GM19193 (cell line): Measurements from ENCODE around the gene PRR7.

Source experiments
- POLR2A ChIP-seq: IDR thresholded peaks from 4 replicates; pipeline ENCODE4 v1.6.1; 2011; ENCODE audit not compliant: insufficient read depth, insufficient read length; ENCODE audit errors: extremely low read depth

The PRR7 gene

DNA sequence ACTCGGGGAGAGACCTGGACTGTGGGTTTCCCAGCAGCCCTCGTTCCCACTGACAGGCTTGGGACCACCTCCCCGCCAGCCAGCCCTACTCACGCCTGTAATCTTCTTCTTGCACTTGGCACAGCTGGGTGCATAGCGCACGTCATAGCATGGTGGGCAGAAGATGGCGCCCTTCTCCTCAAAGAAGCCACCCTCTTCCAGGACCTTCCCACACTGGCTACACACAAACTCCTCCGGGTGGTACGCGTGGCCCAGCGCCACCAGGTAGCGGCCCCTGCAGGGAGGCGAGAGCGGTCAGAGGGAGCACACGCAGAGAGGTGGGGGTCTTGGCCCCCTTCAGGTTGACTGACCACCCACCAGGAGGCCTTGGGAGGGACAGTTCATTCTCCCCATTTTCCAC lies 41.4 kb downstream of the PRR7 start:
- no peak for TF ChIP-seq POLR2A

GRCh38 chr5:177489119-177489716 lies 42.6 kb downstream of the PRR7 start:
- TF ChIP-seq POLR2A = no peak

DNA sequence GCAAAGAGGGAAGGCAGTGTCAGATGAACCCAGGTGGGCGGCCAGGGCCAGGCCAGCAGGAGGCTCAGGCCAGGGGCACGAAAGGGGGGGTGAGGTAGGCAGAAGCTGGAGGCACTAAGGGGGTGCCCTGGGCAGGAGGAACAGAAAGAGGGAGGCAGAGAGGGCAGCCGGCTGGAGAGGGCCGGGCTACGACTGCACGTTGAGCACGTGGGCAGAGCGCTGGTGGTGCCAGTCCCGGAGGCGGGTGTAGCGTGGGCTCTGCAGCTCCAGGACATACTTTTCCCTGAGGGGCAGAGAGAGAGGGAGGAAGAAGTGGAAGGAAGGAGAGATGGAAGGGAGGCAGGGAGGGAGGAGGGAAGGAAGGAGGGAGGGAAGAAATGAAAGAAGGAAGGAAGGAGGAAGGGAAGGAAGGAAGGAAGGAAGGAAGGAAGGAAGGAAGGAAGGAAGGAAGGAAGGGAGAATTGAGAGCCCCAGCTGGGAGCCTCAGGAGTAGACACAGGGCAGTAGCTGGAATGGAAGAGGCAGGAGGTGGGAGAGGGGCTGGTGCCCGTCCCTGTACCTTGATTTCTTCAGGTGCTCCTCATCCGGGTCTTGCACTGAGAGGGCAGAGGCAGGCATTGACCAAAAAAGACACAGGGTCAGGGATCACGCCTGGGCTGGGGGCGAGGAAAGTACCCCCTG lies 43.8 kb downstream of the PRR7 start:
- no peak for TF ChIP-seq POLR2A

DNA sequence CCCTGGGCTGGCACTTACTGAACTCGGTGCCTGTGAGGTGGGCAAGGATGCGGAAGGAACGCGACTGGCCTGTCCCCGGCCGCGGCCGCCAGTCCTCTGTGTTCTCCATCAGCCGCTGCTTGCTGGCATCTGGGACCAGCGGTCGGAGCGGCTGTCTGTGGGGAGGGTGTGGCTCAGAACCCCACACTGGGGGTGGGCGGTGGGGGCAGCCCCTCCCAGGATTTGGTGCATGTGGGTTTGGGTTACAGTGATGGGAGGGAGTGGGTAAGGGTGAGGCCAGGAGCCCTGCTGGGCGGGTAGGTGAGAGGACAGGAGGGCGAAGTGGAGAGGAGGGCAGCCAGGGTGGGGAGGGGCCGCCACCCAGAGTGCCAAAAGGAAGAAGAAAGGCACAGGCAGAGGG lies 44.4 kb downstream of the PRR7 start:
- no peak for TF ChIP-seq POLR2A

GRCh38 chr5:177491429-177491945 lies 44.9 kb downstream of the PRR7 start:
- TF ChIP-seq POLR2A = no peak

- no peak for TF ChIP-seq POLR2A
These were observed 45.6 kb downstream of the PRR7 start for GRCh38 chr5:177491983-177492746.

DNA sequence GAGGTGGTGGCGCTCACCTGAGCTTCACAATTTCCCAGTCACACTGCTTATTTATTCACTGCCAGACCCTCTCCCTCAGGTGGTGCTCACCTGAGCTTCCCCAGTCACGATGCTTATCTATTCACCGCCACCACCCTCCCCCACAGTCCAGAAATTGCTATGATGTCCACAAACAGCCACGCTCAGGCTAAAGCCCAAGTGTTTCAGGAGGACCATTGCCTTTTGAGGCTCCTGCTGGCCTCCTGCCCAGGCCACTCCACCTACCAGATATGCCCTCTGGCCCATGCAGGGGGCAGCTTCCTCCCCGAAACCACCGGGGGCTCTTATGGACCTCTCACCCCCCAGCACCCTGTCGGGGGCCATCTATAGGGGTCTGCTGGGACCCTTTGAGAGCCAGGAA lies 46.2 kb downstream of the PRR7 start:
- TF ChIP-seq POLR2A = no peak

GRCh38 chr5:177493795-177494345 lies 47.3 kb downstream of the PRR7 start:
- TF ChIP-seq POLR2A = no peak

- TF ChIP-seq POLR2A = no peak
These were observed 48.0 kb downstream of the PRR7 start for GRCh38 chr5:177494346-177495195.

- no peak for TF ChIP-seq POLR2A
These were observed 48.8 kb downstream of the PRR7 start for GRCh38 chr5:177495243-177496060.

DNA sequence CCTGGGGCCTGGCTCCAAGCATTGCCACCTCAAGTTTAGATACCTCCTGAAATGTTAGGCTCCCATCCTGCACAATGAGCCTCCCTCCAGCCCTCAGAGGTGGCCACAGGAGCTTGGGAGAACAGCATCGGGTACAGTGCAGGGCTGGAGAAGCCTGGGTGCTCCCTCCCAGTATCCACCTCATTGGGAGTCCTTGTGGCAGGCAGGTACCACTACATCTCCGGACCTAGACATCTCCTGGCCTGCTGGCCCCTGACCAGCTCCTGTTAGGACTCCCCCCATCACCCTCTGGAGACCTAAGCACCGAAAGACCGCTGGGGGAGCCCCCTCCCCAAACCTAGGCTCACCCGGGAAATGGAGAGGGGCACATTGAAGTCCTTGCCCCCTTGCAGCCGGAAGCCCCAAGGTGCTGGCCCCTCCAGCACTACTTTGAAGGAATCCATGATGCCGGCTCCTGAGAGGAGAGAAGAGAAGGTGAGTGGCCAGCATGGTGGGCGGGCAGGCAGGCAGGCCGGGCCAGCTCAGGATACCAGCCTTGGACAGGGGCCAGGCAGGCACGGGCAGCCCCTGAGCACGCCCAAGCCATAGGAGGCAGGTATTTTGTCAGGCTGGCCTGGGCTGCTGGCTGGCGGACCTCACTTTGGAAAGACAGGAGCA lies 49.6 kb downstream of the PRR7 start:
- TF ChIP-seq POLR2A = no peak

- no peak for TF ChIP-seq POLR2A
These were observed 50.2 kb downstream of the PRR7 start for GRCh38 chr5:177496727-177497291.

DNA sequence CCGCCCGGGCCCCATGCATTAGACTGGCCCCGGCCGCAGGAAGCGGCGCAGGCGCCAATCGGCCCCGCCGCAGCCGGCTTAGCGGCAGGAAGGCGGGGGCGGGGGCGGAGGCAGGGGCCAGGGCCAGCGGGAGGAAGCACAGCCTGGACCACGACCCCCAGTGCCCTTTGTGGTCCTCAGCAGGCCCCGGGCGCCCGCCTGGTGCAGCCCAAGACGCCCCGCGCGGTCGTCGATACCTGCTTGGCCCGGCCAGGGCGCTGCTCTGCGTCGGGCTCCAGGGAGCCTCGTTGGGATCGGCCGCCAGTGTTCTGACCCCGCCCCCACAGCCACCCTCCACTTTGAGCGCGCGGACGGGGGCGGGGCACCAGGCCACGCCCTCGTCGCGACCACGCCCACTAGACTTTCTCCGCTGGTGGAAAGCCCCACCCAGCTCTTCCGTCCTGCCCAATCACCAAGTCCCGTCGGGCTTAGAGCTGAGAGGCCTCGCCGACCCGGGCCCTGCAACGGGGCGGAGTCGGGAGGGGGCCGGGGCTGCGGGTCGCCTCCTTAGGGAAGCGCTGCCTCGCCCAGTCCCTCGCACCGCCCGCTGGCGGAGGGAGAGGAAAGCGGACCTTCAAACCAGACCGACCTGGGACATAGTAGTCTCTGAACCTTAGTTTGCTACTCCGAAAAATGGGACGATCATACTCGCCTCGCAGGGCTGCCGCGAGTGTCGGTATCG lies 50.8 kb downstream of the PRR7 start, which contains the start of gene PDLIM7:
PDLIM7 (minus strand) TSS at position 313 of the 721 bp plus-strand sequence. CDS start 1,092 bp downstream, outside the sequence.
- peak; percentile 92 for TF ChIP-seq POLR2A
